ENCODE results near the gene DTWD1. TPM values are rescaled to one million over a fixed set of nuclear protein-coding genes. Genes with fewer than 3 reads are reported as not detected.

Gene DTWD1
- total and polyA plus RNA-seq, 10 of the 15 experiments (the other 5 are each of a cell fraction or from before 2014, with no cell fraction given), result 13.9 to 32.0 (median 19.3) TPM

- H3K9ac ChIP-seq (ENCODE audit: control insufficient read depth, insufficient read depth, low read length), result no peak overlapping the region
- H3K27me3 ChIP-seq (replicated peaks in 1 of 2; ENCODE audit: control insufficient read depth in 2 of 2, insufficient read depth in 2 of 2, low read length in 1 of 2), result no peaks in the 10 kb centered on the region
- H3K4me2 ChIP-seq (ENCODE audit: control insufficient read depth, insufficient read depth), result peak overlapping the region; percentile 64
- intact Hi-C loops (cut with micrococcal nuclease; ENCODE audit: unreplicated experiment) (loop anchor here (5.0 to 10.0 kb wide), 2 partner anchors 465 to 1288 kb away; partner anchors contain the start of genes COPS2 and DUT), in situ Hi-C loops (cut with MboI) (loop anchor here (10.0 to 25.0 kb wide), 3 partner anchors 468 to 1285 kb away; partner anchors contain the start of genes COPS2, DUT and EID1)
- FAIRE-seq (no peak), ATAC-seq (no peak), DNase-seq (ENCODE audit: low read depth, low spot score) (no peak)
- H3K4me3 ChIP-seq, result 0 out of 2 replicates have a peak overlapping the region, but pooled peaks have one; percentile 95
- BruUV-seq (replicated peaks), result no TSS peak
- H4K20me1 ChIP-seq (ENCODE audit: control insufficient read depth, insufficient read depth), result no peaks in the 10 kb centered on the region
- ChIA-PET RAD21 (ENCODE audit: unreplicated experiment) (no interaction called here), SMC1A (ENCODE audit: uncharacterized antibody, unreplicated experiment) (interaction anchor here (1.0 to 1.1 kb wide), 2 partner anchors 9 to 380 kb away, joined by 3 read pairs; no protein-coding TSS in a partner anchor), CTCF (no interaction called here), POLR2A (no interaction called here)
- peaks cover 24% of the 10 kb centered on the region for H3K79me2 ChIP-seq (ENCODE audit: control insufficient read depth, insufficient read depth, low read length)
- TF ChIP-seq CHD4 (IDR thresholded peaks at IDR 0.05) (no peak), EED (IDR thresholded peaks at IDR 0.05; ENCODE audit: low read depth) (no peak), NFXL1 (IDR thresholded peaks at IDR 0.05; ENCODE audit: borderline replicate concordance) (no peak), NR2F1 (conservative IDR thresholded peaks at IDR 0.05) (no peak), RB1 (IDR thresholded peaks at IDR 0.05; ENCODE audit: borderline replicate concordance) (no peak)
- H3K27ac ChIP-seq (ENCODE audit: control insufficient read depth, insufficient read depth), result no peak overlapping the region
- H3K4me1 ChIP-seq (ENCODE audit: control insufficient read depth, insufficient read depth, low read length), result no peaks in the 10 kb centered on the region
- no peak overlapping the region for H2AFZ ChIP-seq (ENCODE audit: control insufficient read depth, low read depth, low read length)
- peaks cover 8% of the 10 kb centered on the region for H3K9me3 ChIP-seq (replicated peaks; ENCODE audit: control insufficient read depth, insufficient read depth, low read length)
- WGBS (ENCODE audit: insufficient coverage, insufficient replicate concordance, low lambda C conversion rate, missing lambda C conversion rate), result 99% methylated on average over 3 of the region's 3 CpGs
- H3K36me3 ChIP-seq (ENCODE audit: control insufficient read depth in 2 of 2, insufficient read depth in 2 of 2, low read length in 1 of 2), result no peaks in the 10 kb centered on the region
Observed at GRCh38 chr15:49622561-49622960, 1.7 kb downstream of the DTWD1 start.

GRCh38 chr15:49624056-49624455, 3.2 kb downstream of the DTWD1 start:
- BruUV-seq (replicated peaks), result no TSS peak

More at GRCh38 chr15:49624056-49624455, 3.2 kb downstream of the DTWD1 start:
- Histone ChIP-seq H3K9ac (ENCODE audit: control insufficient read depth, insufficient read depth, low read length) (no peak overlapping the region), H4K20me1 (ENCODE audit: control insufficient read depth, insufficient read depth) (no peaks in the 10 kb centered on the region), H3K79me2 (ENCODE audit: control insufficient read depth, insufficient read depth, low read length) (peaks cover 24% of the 10 kb centered on the region), H3K27ac (ENCODE audit: control insufficient read depth, insufficient read depth) (peak overlapping the region; percentile 24; the same call in 1 of the 2 replicates), H3K4me3 (no peak overlapping the region), H3K4me1 (ENCODE audit: control insufficient read depth, insufficient read depth, low read length) (no peaks in the 10 kb centered on the region), H3K4me2 (ENCODE audit: control insufficient read depth, insufficient read depth) (peak overlapping the region; percentile 55; the same call in 1 of the 2 replicates), H3K27me3 (replicated peaks in 1 of 2; ENCODE audit: control insufficient read depth in 2 of 2, insufficient read depth in 2 of 2, low read length in 1 of 2) (no peaks in the 10 kb centered on the region), H3K36me3 (ENCODE audit: control insufficient read depth in 2 of 2, insufficient read depth in 2 of 2, low read length in 1 of 2) (no peaks in the 10 kb centered on the region), H2AFZ (ENCODE audit: control insufficient read depth, low read depth, low read length) (no peak overlapping the region), H3K9me3 (replicated peaks; ENCODE audit: control insufficient read depth, insufficient read depth, low read length) (peaks cover 8% of the 10 kb centered on the region)
- TF ChIP-seq NBN (IDR thresholded peaks at IDR 0.05), result no peak
- TF ChIP-seq ZNF207 (IDR thresholded peaks at IDR 0.05; ENCODE audit: borderline replicate concordance), result no peak
- TF ChIP-seq SIX5 (IDR thresholded peaks at IDR 0.05; ENCODE audit: low read depth, low read length, severe bottlenecking), result no peak
- no peak for TF ChIP-seq SMC3 (IDR thresholded peaks at IDR 0.05; ENCODE audit: borderline replicate concordance, low read length)
- TF ChIP-seq PBX3 (IDR thresholded peaks at IDR 0.05; ENCODE audit: insufficient replicate concordance, low read depth, low read length), result no peak
- intact Hi-C loops (cut with micrococcal nuclease; ENCODE audit: unreplicated experiment), result loop anchor here (5.0 to 10.0 kb wide), 2 partner anchors 467 to 1289 kb away; partner anchors contain the start of genes COPS2 and DUT
- RAD21 ChIA-PET (ENCODE audit: unreplicated experiment), result no interaction called here
- SMC1A ChIA-PET (ENCODE audit: uncharacterized antibody, unreplicated experiment), result no interaction called here
- 45% methylated on average over 2 of the region's 2 CpGs for WGBS (ENCODE audit: insufficient coverage, insufficient replicate concordance, low lambda C conversion rate, missing lambda C conversion rate)
- no peak for FAIRE-seq
- CTCF ChIA-PET, result interaction anchor here (1.0 kb wide), 1 partner anchor 201 kb away, joined by 3 read pairs; the partner anchor contains the start of gene FGF7
- DNase-seq (ENCODE audit: low read depth, low spot score), result no peak
- in situ Hi-C loops (cut with MboI), result loop anchor here (10.0 to 25.0 kb wide), 3 partner anchors 469 to 1287 kb away; partner anchors contain the start of genes COPS2, DUT and EID1
- ATAC-seq, result no peak
- POLR2A ChIA-PET, result no interaction called here

Data from GM12878 (cell line).